K562 (cell line): ENCODE measurements around the gene CLIC5. TPM values are rescaled to one million over a fixed set of nuclear protein-coding genes. Genes with fewer than 3 reads are reported as not detected.

ENCODE experiments used
- ATAC-seq: fragments of 200-7000 bp; cut with Tn5 transposase; 3 replicates; pipeline ENCODE4 v1.9.1; 2020; ENCODE audit warnings: moderate library complexity
- BruUV-seq: library from RNA; stranded (reverse); fragments of 400-500 nt; replicated peaks from 2 replicates; lab custom pipeline; 2021; lab: Mats Ljungman, UMichigan
- CTCF ChIA-PET: fragments of 300-600 bp; formaldehyde crosslinking; extraction: SDS; loops from one replicate; lab custom pipeline; 2021; ENCODE audit warnings: low intra/inter-chr PET ratio; lab: Yijun Ruan, JAX
- POLR2A ChIA-PET: fragments of 300-600, 350-650 bp; sonication (Branson Sonifier 250); formaldehyde crosslinking; extraction: SDS; loops from one replicate; lab custom pipeline; 2021; ENCODE audit warnings: antibody characterized with exemption, inconsistent platforms; lab: Yijun Ruan, JAX
- DNase-seq, 4 experiments: peaks; one replicate each; pipeline versions ENCODE4 v3.0.0 to v3.0.0-alpha.2; 2011 to 2018; ENCODE audit warnings: low spot score in 3 of 4, mixed read lengths in 3 of 4; ENCODE audit errors: extremely low read depth in 1 of 4
- FAIRE-seq: peaks from 2 replicates; lab custom pipeline; 2011; peaks lifted over from hg19 to GRCh38; lab: Jason Lieb, UNC
- H2AFZ ChIP-seq: 2 replicates; pipeline ENCODE4 v1.6.0; 2011; ENCODE audit warnings: low read depth, low read length, control low read depth, inconsistent platforms
- H3K27ac ChIP-seq: fragments of 200-600 bp; 3 replicates; pipeline ENCODE4 v1.8.0; 2011; ENCODE audit warnings: low read depth, mild to moderate bottlenecking, control low read depth, inconsistent platforms, low read length, moderate library complexity, mixed read lengths; ENCODE audit errors: extremely low read depth
- H3K27me3 ChIP-seq, 2 experiments: fragments of 300-600 bp in 1 of 2; 2 replicates in 1 of 2; 3 replicates in 1 of 2; pipeline versions ENCODE4 v1.6.0 to v1.8.0; 2011; ENCODE audit warnings: inconsistent platforms in 2 of 2, low read length in 2 of 2, mild to moderate bottlenecking in 1 of 2, mixed read lengths in 1 of 2, moderate library complexity in 1 of 2; ENCODE audit not compliant: control insufficient read depth in 2 of 2, insufficient read depth in 2 of 2
- H3K36me3 ChIP-seq: fragments of 300-600 bp; 3 replicates; pipeline ENCODE4 v1.8.0; 2011; ENCODE audit warnings: mild to moderate bottlenecking, low read length, inconsistent platforms; ENCODE audit not compliant: control insufficient read depth, insufficient read depth
- H3K4me1 ChIP-seq, 2 experiments: fragments of 200-600 bp in 1 of 2; replicated peaks in 1 of 2; 2 replicates in 1 of 2; 3 replicates in 1 of 2; pipeline versions ENCODE4 v1.5.1 to v1.8.0; 2011; ENCODE audit warnings: inconsistent platforms in 2 of 2, low read length in 2 of 2, mild to moderate bottlenecking in 1 of 2, mixed read lengths in 1 of 2, moderate library complexity in 1 of 2; ENCODE audit not compliant: control insufficient read depth in 2 of 2, insufficient read depth in 2 of 2
- H3K4me2 ChIP-seq: 2 replicates; pipeline ENCODE4 v1.6.1; 2011; ENCODE audit warnings: low read length, control low read depth, inconsistent platforms, mixed read lengths; ENCODE audit not compliant: insufficient read depth
- H3K4me3 ChIP-seq: fragments of 200-600 bp; sonication (generic), shearing (Covaris generic); 2 replicates; pipeline ENCODE4 v1.5.1; 2016; ENCODE audit warnings: control low read depth, inconsistent platforms
- H3K79me2 ChIP-seq: fragments of 200-600 bp; 3 replicates; pipeline ENCODE4 v1.8.0; 2011; ENCODE audit warnings: low read length, inconsistent platforms; ENCODE audit not compliant: control insufficient read depth, insufficient read depth
- H3K9ac ChIP-seq, 2 experiments: 2 replicates each; pipeline versions ENCODE4 v1.6.0 to v1.6.1; 2011; ENCODE audit warnings: low read depth in 2 of 2, low read length in 2 of 2, control low read depth in 1 of 2, inconsistent platforms in 1 of 2, mild to moderate bottlenecking in 1 of 2, mixed read lengths in 1 of 2; ENCODE audit not compliant: insufficient read depth in 1 of 2
- H3K9me1 ChIP-seq: one replicate; pipeline ENCODE4 v1.6.0; 2011; ENCODE audit warnings: inconsistent platforms, mild to moderate bottlenecking, low read length, moderate library complexity; ENCODE audit not compliant: control insufficient read depth, insufficient read depth
- H3K9me3 ChIP-seq: replicated peaks from 2 replicates; pipeline ENCODE4 v1.5.1; 2011; ENCODE audit warnings: low read depth, low read length, inconsistent platforms; ENCODE audit not compliant: control insufficient read depth, insufficient read depth
- H4K20me1 ChIP-seq: replicated peaks from 2 replicates; pipeline ENCODE4 v1.6.1; 2011; ENCODE audit warnings: low read length, inconsistent platforms, mixed read lengths; ENCODE audit not compliant: control insufficient read depth, insufficient read depth
- CBX1 ChIP-seq: sonication (generic); IDR thresholded peaks from 2 replicates; pipeline ENCODE4 v1.6.1; 2016; ENCODE audit warnings: antibody characterized with exemption, low read depth, mild to moderate bottlenecking
- CBX8 ChIP-seq: fragments of 200-600 bp; sonication (generic); IDR thresholded peaks from 2 replicates; pipeline ENCODE4 v1.6.1; 2012; ENCODE audit warnings: borderline replicate concordance, mixed run types, low read depth, mild to moderate bottlenecking, moderate library complexity, mixed read lengths, low read length, control low read depth, inconsistent platforms; ENCODE audit not compliant: poor library complexity, severe bottlenecking; ENCODE audit errors: extremely low read depth
- GMEB1 ChIP-seq: fragments of 250-450 bp; sonication (Bioruptor Pico); IDR thresholded peaks from 2 replicates; pipeline ENCODE4 v1.4.0; 2020; ENCODE audit warnings: mild to moderate bottlenecking
- LARP7 ChIP-seq: fragments of 450-650 bp; IDR thresholded peaks from 2 replicates; pipeline ENCODE4 v1.6.1; 2016
- MAZ ChIP-seq, 2 experiments: fragments of 450-650 bp in 1 of 2; sonication (generic) in 1 of 2; formaldehyde crosslinking; IDR thresholded peaks in 1 of 2; conservative IDR thresholded peaks in 1 of 2; 2 replicates each; pipeline versions ENCODE4 v1.4.0 to v1.5.0; 2020; ENCODE audit warnings: mild to moderate bottlenecking in 1 of 2, missing genetic modification reagents in 1 of 2
- MCM7 ChIP-seq, 2 experiments: fragments of 450-650 bp; IDR thresholded peaks; 2 replicates each; pipeline ENCODE4 v1.6.1; 2016 to 2018
- TAF1 ChIP-seq: IDR thresholded peaks from 2 replicates; pipeline ENCODE4 v1.6.1; 2011; ENCODE audit warnings: mild to moderate bottlenecking, low read length, moderate library complexity; ENCODE audit not compliant: insufficient read depth, control insufficient read depth, severe bottlenecking; ENCODE audit errors: extremely low read depth
- ZBTB9 ChIP-seq: fragments of 450-650 bp; formaldehyde crosslinking; IDR thresholded peaks from 2 replicates; pipeline ENCODE4 v1.4.0; 2020; ENCODE audit warnings: mild to moderate bottlenecking, moderate library complexity
- ZNF174 ChIP-seq: fragments of 250-450 bp; sonication (Bioruptor Pico); IDR thresholded peaks from 2 replicates; pipeline ENCODE4 v1.4.0; 2020; ENCODE audit warnings: mild to moderate bottlenecking
- ZNF197 ChIP-seq: fragments of 200-800 bp; sonication (Bioruptor generic); IDR thresholded peaks from 2 replicates; pipeline ENCODE4 v1.6.1; 2016; ENCODE audit warnings: low read depth, missing genetic modification characterization, missing compliant biosample characterization
- ZNF589 ChIP-seq: fragments of 200-800 bp; sonication (Bioruptor generic); IDR thresholded peaks from 2 replicates; pipeline ENCODE4 v1.6.1; 2016; ENCODE audit warnings: low read depth, missing genetic modification characterization, missing compliant biosample characterization
- ZNF609 ChIP-seq: sonication (generic); formaldehyde crosslinking; IDR thresholded peaks from 2 replicates; pipeline ENCODE4 v1.8.1; 2023; ENCODE audit warnings: missing genetic modification reagents, mild to moderate bottlenecking, borderline replicate concordance
- ZNF717 ChIP-seq: fragments of 250-450 bp; sonication (Bioruptor Pico); IDR thresholded peaks from 2 replicates; pipeline ENCODE4 v1.5.0; 2021
- ZNF79 ChIP-seq: fragments of 250-450 bp; sonication (Bioruptor Pico); IDR thresholded peaks from 2 replicates; pipeline ENCODE4 v1.4.0; 2020; ENCODE audit warnings: low read depth, mild to moderate bottlenecking, moderate library complexity
- WGBS: fragments of 100-300 bp; shearing (Covaris generic); methylation state at CpG from one replicate; pipeline ENCODE4 v1.1.6; 2016; ENCODE audit warnings: low coverage, mixed read lengths; ENCODE audit not compliant: insufficient coverage; ENCODE audit errors: missing lambda C conversion rate; 5-methylcytosine and 5-hydroxymethylcytosine counted together
- in situ Hi-C: fragments of 300-500 bp; cut with MboI; formaldehyde crosslinking; loops from 4 replicates; pipeline ENCODE4 v1.15.0; 2018; ENCODE audit warnings: inconsistent platforms, mixed read lengths
- intact Hi-C: fragments of 100-400 bp; cut with micrococcal nuclease; formaldehyde crosslinking; loops from 2 replicates; pipeline ENCODE4 v1.14.2; 2022
- polyA plus RNA-seq, 8 experiments: library from polyadenylated mRNA; depleted of rRNA in 4 of 8; stranded (reverse) in 5 of 8; unstranded in 3 of 8; fragments of >200 nt; fragmentation: Nextera tagmentation in 2 of 8; fragmentation: Illumina TruSeq in 1 of 8; extraction: Ambion mirVana in 2 of 8; extraction: Trizol in 1 of 8; gene quantifications; 2 replicates each; pipeline versions ENCODE4 v1.2.1 to v1.2.3, GENCODE V29; 2011 to 2014; ENCODE audit warnings: inconsistent platforms in 1 of 8, missing spikeins in 1 of 8
- total RNA-seq, 7 experiments: library from RNA; depleted of rRNA in 6 of 7; stranded (reverse); fragments of >200 nt in 6 of 7; fragmentation: Illumina TruSeq in 2 of 7; extraction: Trizol in 2 of 7; gene quantifications; 2 replicates each; pipeline versions ENCODE4 v1.2.1 to v1.2.3, GENCODE V29; 2011 to 2021; ENCODE audit warnings: low replicate concordance in 1 of 7

The CLIC5 gene
- total and polyA plus RNA-seq, 9 of the 15 experiments (the other 6 are each of a cell fraction or from before 2014, with no cell fraction given) = 0.31 TPM; not detected in 8

GRCh38 chr6:45966797-45967196 is 48.9 kb downstream of the CLIC5 start:
- WGBS = 0% methylated on average over 3 of the region's 3 CpGs
- no peaks in the 10 kb centered on the region for H3K9me1 ChIP-seq
- CTCF ChIA-PET = no interaction called here
- H3K9ac ChIP-seq = no peak overlapping the region
- H3K9me3 ChIP-seq = no peaks in the 10 kb centered on the region
- FAIRE-seq (no peak), ATAC-seq (no peak), DNase-seq (no peak)
- no peaks in the 10 kb centered on the region for H3K27me3 ChIP-seq
- H3K4me1 ChIP-seq = no peaks in the 10 kb centered on the region
- BruUV-seq = no TSS peak
- H2AFZ ChIP-seq = no peak overlapping the region
- H3K36me3 ChIP-seq = no peaks in the 10 kb centered on the region
- H4K20me1 ChIP-seq = no peaks in the 10 kb centered on the region
- intact Hi-C loops (no loop called here), in situ Hi-C loops (no loop called here)
- no peak overlapping the region for H3K4me2 ChIP-seq
- TF ChIP-seq ZNF609 (CRISPR knock-in tag) (no peak), MCM7 (IDR thresholded peaks at IDR 0.05) (no peak), CBX8 (no peak), MAZ (CRISPR knock-in tag; conservative IDR thresholded peaks at IDR 0.05 in 1 of 2, IDR thresholded peaks at IDR 0.05 in 1 of 2) (no peak), TAF1 (no peak), GMEB1 (no peak), LARP7 (no peak), ZNF197 (CRISPR knock-in tag) (no peak), ZNF589 (CRISPR knock-in tag) (no peak), ZNF174 (no peak), ZNF717 (no peak), CBX1 (no peak), ZNF79 (CRISPR knock-in tag) (no peak), ZBTB9 (CRISPR knock-in tag) (no peak)
- TF ChIP-seq, all 486 proteins: peak for 0
- H3K79me2 ChIP-seq = no peaks in the 10 kb centered on the region
- no peak overlapping the region for H3K27ac ChIP-seq
- H3K4me3 ChIP-seq = no peak overlapping the region
- POLR2A ChIA-PET = no interaction called here
